IMR-90 (cell line): ENCODE measurements around the gene NFX1. TPM values are rescaled to one million over a fixed set of nuclear protein-coding genes. Genes with fewer than 3 reads are reported as not detected.

ENCODE experiments used
- ATAC-seq: fragments of 200-7000 bp; cut with Tn5 transposase; 2 replicates; pipeline ENCODE4 v1.9.1; 2020; ENCODE audit warnings: low read depth, mild to moderate bottlenecking, moderate library complexity
- BruUV-seq: library from RNA; stranded (reverse); fragments of 400-500 nt; replicated peaks from 2 replicates; lab custom pipeline; 2021; lab: Mats Ljungman, UMichigan
- CTCF ChIA-PET: fragments of 300-600 bp; formaldehyde crosslinking; extraction: SDS; loops from one replicate; lab custom pipeline; 2021; ENCODE audit warnings: antibody characterized with exemption; lab: Yijun Ruan, JAX
- POLR2A ChIA-PET: fragments of 300-600 bp; sonication (Branson Sonifier 250); formaldehyde crosslinking; loops from one replicate; lab custom pipeline; 2022; ENCODE audit warnings: antibody characterized with exemption; ENCODE audit not compliant: unreplicated experiment; lab: Charles Lee
- DNase-seq: peaks from one replicate; pipeline ENCODE4 v3.0.0; 2013
- H2AFZ ChIP-seq: replicated peaks from 2 replicates; pipeline ENCODE3; 2013; ENCODE audit warnings: low read length, mild to moderate bottlenecking; ENCODE audit not compliant: poor library complexity
- H2AK5ac ChIP-seq: 2 replicates; pipeline ENCODE4 v1.6.1; 2013; ENCODE audit warnings: low read depth, low read length, inconsistent platforms
- H2AK9ac ChIP-seq: replicated peaks from 2 replicates; pipeline ENCODE3; 2013; ENCODE audit warnings: mild to moderate bottlenecking, low read depth, low read length, moderate library complexity; ENCODE audit not compliant: poor library complexity
- H2BK120ac ChIP-seq: 2 replicates; pipeline ENCODE4 v1.6.1; 2013; ENCODE audit warnings: low read depth, low read length, inconsistent platforms
- H2BK15ac ChIP-seq: 3 replicates; pipeline ENCODE4 v1.6.1; 2013; ENCODE audit warnings: low read depth, low read length, inconsistent platforms
- H2BK20ac ChIP-seq: 2 replicates; pipeline ENCODE4 v1.6.1; 2013; ENCODE audit warnings: low read depth, mild to moderate bottlenecking, inconsistent platforms, low read length, moderate library complexity
- H2BK5ac ChIP-seq: 2 replicates; pipeline ENCODE4 v1.6.1; 2013; ENCODE audit warnings: mild to moderate bottlenecking, low read depth, low read length, inconsistent platforms; ENCODE audit not compliant: poor library complexity, severe bottlenecking
- H3K14ac ChIP-seq: replicated peaks from 2 replicates; pipeline ENCODE4 v1.6.1; 2013; ENCODE audit warnings: low read depth, low read length, inconsistent platforms
- H3K18ac ChIP-seq: 2 replicates; pipeline ENCODE4 v1.6.1; 2013; ENCODE audit warnings: low read depth, low read length, control low read depth
- H3K23ac ChIP-seq: 2 replicates; pipeline ENCODE4 v1.6.1; 2013; ENCODE audit warnings: low read depth, low read length, inconsistent platforms
- H3K27ac ChIP-seq: 2 replicates; pipeline ENCODE4 v1.5.1; 2013; ENCODE audit warnings: mild to moderate bottlenecking, control low read depth, low read length; ENCODE audit not compliant: insufficient read depth
- H3K27me3 ChIP-seq: 2 replicates; pipeline ENCODE4 v1.6.1; 2013; ENCODE audit warnings: low read length; ENCODE audit not compliant: control insufficient read depth, insufficient read depth
- H3K36me3 ChIP-seq: 2 replicates; pipeline ENCODE4 v1.6.1; 2013; ENCODE audit warnings: low read length, mixed read lengths; ENCODE audit not compliant: control insufficient read depth, insufficient read depth
- H3K4ac ChIP-seq: 2 replicates; pipeline ENCODE4 v1.6.1; 2013; ENCODE audit warnings: low read depth, low read length, inconsistent platforms
- H3K4me1 ChIP-seq: 2 replicates; pipeline ENCODE4 v1.6.1; 2013; ENCODE audit warnings: low read length, mixed read lengths; ENCODE audit not compliant: control insufficient read depth, insufficient read depth
- H3K4me2 ChIP-seq: 2 replicates; pipeline ENCODE4 v1.6.1; 2013; ENCODE audit warnings: low read depth, mild to moderate bottlenecking, control low read depth, low read length, moderate library complexity
- H3K4me3 ChIP-seq: 2 replicates; pipeline ENCODE4 v1.5.1; 2013; ENCODE audit warnings: low read depth, mild to moderate bottlenecking, control low read depth, low read length, moderate library complexity; ENCODE audit not compliant: insufficient read depth
- H3K56ac ChIP-seq: 2 replicates; pipeline ENCODE4 v1.6.1; 2013; ENCODE audit warnings: low read length, inconsistent platforms; ENCODE audit not compliant: insufficient read depth; ENCODE audit errors: extremely low read depth
- H3K79me1 ChIP-seq, 2 experiments: 2 replicates each; pipeline ENCODE4 v1.6.1; 2013; ENCODE audit warnings: low read length in 2 of 2, inconsistent platforms in 1 of 2, low read depth in 1 of 2
- H3K9ac ChIP-seq: 2 replicates; pipeline ENCODE4 v1.6.1; 2013; ENCODE audit warnings: low read depth, low read length, control low read depth
- H3K9me1 ChIP-seq: 2 replicates; pipeline ENCODE4 v1.6.1; 2013; ENCODE audit warnings: low read length, inconsistent platforms; ENCODE audit not compliant: insufficient read depth
- H3K9me3 ChIP-seq: 2 replicates; pipeline ENCODE4 v1.6.1; 2013; ENCODE audit warnings: low read length; ENCODE audit not compliant: control insufficient read depth, insufficient read depth
- H4K20me1 ChIP-seq: 2 replicates; pipeline ENCODE4 v1.6.1; 2013; ENCODE audit warnings: low read length, inconsistent platforms; ENCODE audit not compliant: insufficient read depth
- H4K5ac ChIP-seq: 2 replicates; pipeline ENCODE4 v1.6.1; 2013; ENCODE audit warnings: mild to moderate bottlenecking, low read depth, low read length, control low read depth
- H4K8ac ChIP-seq, 2 experiments: 2 replicates each; pipeline ENCODE4 v1.6.1; 2013; ENCODE audit warnings: low read depth in 2 of 2, low read length in 2 of 2, control low read depth in 1 of 2, inconsistent platforms in 1 of 2
- H4K91ac ChIP-seq: 2 replicates; pipeline ENCODE4 v1.6.1; 2013; ENCODE audit warnings: low read depth, low read length, inconsistent platforms; ENCODE audit not compliant: insufficient read depth
- CEBPB ChIP-seq: IDR thresholded peaks from 2 replicates; pipeline ENCODE4 v1.6.1; 2012; ENCODE audit warnings: low read depth, low read length, improper control_type of control experiment
- MAFK ChIP-seq: IDR thresholded peaks from 2 replicates; pipeline ENCODE4 v1.6.1; 2012; ENCODE audit warnings: low read depth, low read length, improper control_type of control experiment
- MXI1 ChIP-seq: IDR thresholded peaks from 2 replicates; pipeline ENCODE4 v1.6.1; 2012; ENCODE audit warnings: low read depth, mild to moderate bottlenecking, low read length, moderate library complexity, borderline replicate concordance
- POLR2A ChIP-seq: IDR thresholded peaks from 2 replicates; pipeline ENCODE4 v1.6.1; 2012; ENCODE audit warnings: mild to moderate bottlenecking, low read depth, low read length
- RAD21 ChIP-seq: IDR thresholded peaks from 2 replicates; pipeline ENCODE4 v1.6.1; 2012; ENCODE audit warnings: low read length, improper control_type of control experiment
- RFX5 ChIP-seq: IDR thresholded peaks from 2 replicates; pipeline ENCODE4 v1.8.0; 2012; ENCODE audit warnings: low read depth, mild to moderate bottlenecking, low read length, moderate library complexity
- SMC3 ChIP-seq: fragments of 150-350 bp; IDR thresholded peaks from 2 replicates; pipeline ENCODE4 v1.6.1; 2016; ENCODE audit warnings: low read depth, mild to moderate bottlenecking, antibody characterized with exemption, low read length, moderate library complexity
- WGBS, 2 experiments: methylation state at CpG; one replicate each; pipeline versions ENCODE4 v1.1.5 to v1.1.7; 2013; ENCODE audit warnings: missing lambda C conversion rate in 2 of 2; ENCODE audit not compliant: insufficient read length in 1 of 2; ENCODE audit errors: extremely low coverage in 2 of 2; 5-methylcytosine and 5-hydroxymethylcytosine counted together
- dilution Hi-C: fragments of 300-500 bp; cut with HindIII; formaldehyde crosslinking; loops from one replicate; pipeline ENCODE4 v1.14.3; 2018; ENCODE audit warnings: low sequenced_read_pairs; ENCODE audit not compliant: unreplicated experiment
- in situ Hi-C: fragments of 300-500 bp; cut with MboI; formaldehyde crosslinking; loops from 3 replicates; pipeline ENCODE4 v1.14.3; 2019; ENCODE audit warnings: low sequenced_read_pairs, inconsistent platforms, mixed read lengths
- intact Hi-C: fragments of 100-400 bp; cut with micrococcal nuclease; formaldehyde crosslinking; loops from 2 replicates; pipeline ENCODE4 v1.10.0; 2022
- polyA plus RNA-seq, 3 experiments: library from polyadenylated mRNA; depleted of rRNA; stranded (reverse); fragments of >200 nt; gene quantifications; 2 replicates each; pipeline ENCODE4 v1.2.3, GENCODE V29; 2012; ENCODE audit warnings: low replicate concordance in 1 of 3
- total RNA-seq: library from RNA; depleted of rRNA; stranded (reverse); fragments of >200 nt; gene quantifications from 2 replicates; pipeline ENCODE4 v1.2.3, GENCODE V29; 2012
- TF ChIP-seq, protein P1 (sequence below): fragments of 150-350 bp; IDR thresholded peaks from 2 replicates; pipeline ENCODE4 v1.6.1; 2017; ENCODE audit warnings: mild to moderate bottlenecking, antibody characterized with exemption, low read length, low read depth

Gene NFX1
- total and polyA plus RNA-seq, 2 of the 4 experiments (the other 2 are of a cell fraction) = 27.0 to 36.0 TPM

DNA sequence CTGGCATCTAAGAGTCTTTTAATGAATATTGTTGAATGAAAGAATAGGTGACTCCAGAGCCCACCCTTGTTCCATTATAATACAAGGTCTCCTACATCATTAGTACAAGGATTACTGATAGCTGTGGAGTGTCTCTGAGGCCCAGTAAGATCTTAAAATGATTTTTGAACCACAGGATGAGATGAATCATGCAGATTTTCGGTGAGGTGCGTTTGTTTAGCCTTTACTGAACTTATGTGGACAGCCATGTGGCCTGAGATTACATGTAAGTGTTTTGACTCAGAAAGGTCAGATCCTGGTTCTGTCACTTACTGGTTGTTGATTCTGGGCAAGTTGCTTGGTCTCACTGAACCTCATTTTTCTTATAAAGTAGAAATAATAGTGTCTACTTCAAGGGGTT, 21.6 kb downstream of the NFX1 start:
- no TSS peak for BruUV-seq
- H3K9me1 ChIP-seq = peaks cover 14% of the 10 kb centered on the region; the same call in 1 of the 2 replicates
- no peak overlapping the region for H4K8ac ChIP-seq
- peaks cover 47% of the 10 kb centered on the region for H3K36me3 ChIP-seq
- H3K23ac ChIP-seq = no peak overlapping the region
- no peak overlapping the region for H4K91ac ChIP-seq
- dilution Hi-C loops (no loop called here), intact Hi-C loops (no loop called here), in situ Hi-C loops (no loop called here)
- ATAC-seq (peak; percentile 55), DNase-seq (peak; percentile 83)
- ChIA-PET POLR2A (no interaction called here), CTCF (no interaction called here)
- H2BK20ac ChIP-seq = no peak overlapping the region
- TF ChIP-seq POLR2A (no peak), RAD21 (no peak), SMC3 (no peak), MXI1 (peak; percentile 62; the same call in 1 of the 2 replicates), CEBPB (no peak), RFX5 (no peak), MAFK (no peak)
- TF ChIP-seq, protein P1, sequence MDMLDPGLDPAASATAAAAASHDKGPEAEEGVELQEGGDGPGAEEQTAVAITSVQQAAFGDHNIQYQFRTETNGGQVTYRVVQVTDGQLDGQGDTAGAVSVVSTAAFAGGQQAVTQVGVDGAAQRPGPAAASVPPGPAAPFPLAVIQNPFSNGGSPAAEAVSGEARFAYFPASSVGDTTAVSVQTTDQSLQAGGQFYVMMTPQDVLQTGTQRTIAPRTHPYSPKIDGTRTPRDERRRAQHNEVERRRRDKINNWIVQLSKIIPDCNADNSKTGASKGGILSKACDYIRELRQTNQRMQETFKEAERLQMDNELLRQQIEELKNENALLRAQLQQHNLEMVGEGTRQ = no peak
- H2AFZ ChIP-seq = no peak overlapping the region
- peaks cover 5% of the 10 kb centered on the region; the same call in 1 of the 2 replicates for H3K4me1 ChIP-seq
- H3K27me3 ChIP-seq = no peaks in the 10 kb centered on the region
- H3K4me2 ChIP-seq = no peak overlapping the region
- H2BK5ac ChIP-seq = peak overlapping the region; percentile 46
- H4K5ac ChIP-seq = no peak overlapping the region
- H2BK120ac ChIP-seq = peak overlapping the region; percentile 29; the same call in 1 of the 2 replicates
- H3K4me3 ChIP-seq = no peak overlapping the region
- H4K20me1 ChIP-seq = peaks cover 8% of the 10 kb centered on the region; the same call in 1 of the 2 replicates
- no peak overlapping the region for H3K56ac ChIP-seq
- H3K4ac ChIP-seq = peak overlapping the region; percentile 15
- no peaks in the 10 kb centered on the region for H3K9me3 ChIP-seq
- peak overlapping the region; percentile 61; the same call in 1 of the 2 replicates for H3K18ac ChIP-seq
- H2AK5ac ChIP-seq = no peak overlapping the region
- H2BK15ac ChIP-seq = no peak overlapping the region
- 17% methylated on average over 2 of the region's 2 CpGs; no CpG with 5 or more reads in 1 of the 2 experiments for WGBS, 2 experiments
- no peak overlapping the region for H2AK9ac ChIP-seq
- no peak overlapping the region for H3K9ac ChIP-seq
- peaks cover 21 to 43% of the 10 kb centered on the region in 2 experiments for H3K79me1 ChIP-seq
- H3K14ac ChIP-seq = 0 out of 2 replicates have a peak overlapping the region, but pooled peaks have one; percentile 24
- no peak overlapping the region for H3K27ac ChIP-seq
